Neural progenitor cell (in vitro differentiated cells): ENCODE data around the gene PDSS1. TPM values are rescaled to one million over a fixed set of nuclear protein-coding genes. Genes with fewer than 3 reads are reported as not detected.

Source experiments
- DNase-seq: peaks from one replicate; pipeline ENCODE4 v3.0.0-alpha.2; 2016; ENCODE audit warnings: low spot score
- H2AFZ ChIP-seq: fragments of 200-600 bp; sonication (generic); replicated peaks from 2 replicates; pipeline ENCODE4 v1.6.1; 2016; ENCODE audit warnings: antibody characterized with exemption
- H3F3A ChIP-seq: fragments of 200-600 bp; sonication (generic); 2 replicates; pipeline ENCODE4 v1.6.1; 2016; ENCODE audit warnings: antibody characterized with exemption, low read depth
- H3K27ac ChIP-seq: fragments of 200-600 bp; sonication (generic); 2 replicates; pipeline ENCODE4 v1.5.1; 2016; ENCODE audit warnings: mild to moderate bottlenecking
- H3K27me3 ChIP-seq: fragments of 200-600 bp; sonication (generic); 2 replicates; pipeline ENCODE4 v1.6.1; 2016; ENCODE audit warnings: mild to moderate bottlenecking, moderate library complexity
- H3K36me3 ChIP-seq: fragments of 200-600 bp; sonication (generic); 2 replicates; pipeline ENCODE4 v1.5.1; 2016
- H3K4me1 ChIP-seq: fragments of 200-600 bp; sonication (generic); 2 replicates; pipeline ENCODE4 v1.6.1; 2016; ENCODE audit warnings: mixed run types
- H3K4me2 ChIP-seq: fragments of 200-600 bp; sonication (generic); 2 replicates; pipeline ENCODE4 v1.6.1; 2016
- H3K4me3 ChIP-seq: fragments of 200-600 bp; sonication (generic); 2 replicates; pipeline ENCODE4 v1.5.1; 2016
- H3K79me2 ChIP-seq: fragments of 200-600 bp; sonication (generic); 2 replicates; pipeline ENCODE4 v1.6.1; 2016; ENCODE audit warnings: low read depth
- H3K9ac ChIP-seq: fragments of 200-600 bp; sonication (generic); 2 replicates; pipeline ENCODE4 v1.6.1; 2016
- H3K9me3 ChIP-seq: fragments of 200-600 bp; sonication (generic); 2 replicates; pipeline ENCODE4 v1.5.1; 2016; ENCODE audit warnings: low read depth
- H4K20me1 ChIP-seq: fragments of 200-600 bp; sonication (generic); 2 replicates; pipeline ENCODE4 v1.6.1; 2016; ENCODE audit warnings: low read depth
- H3K27ac Mint-ChIP-seq: 3 replicates; pipeline ENCODE4 v1.8.0; 2021; ENCODE audit warnings: mixed read lengths
- H3K27me3 Mint-ChIP-seq: 2 replicates; pipeline ENCODE4 v1.8.0; 2022; ENCODE audit warnings: low read depth, mild to moderate bottlenecking, inconsistent platforms, moderate library complexity, mixed read lengths; ENCODE audit not compliant: insufficient read depth
- H3K36me3 Mint-ChIP-seq: 3 replicates; pipeline ENCODE4 v1.8.0; 2021; ENCODE audit warnings: mixed read lengths
- H3K4me1 Mint-ChIP-seq: 3 replicates; pipeline ENCODE4 v1.8.0; 2021; ENCODE audit warnings: mixed read lengths
- H3K4me3 Mint-ChIP-seq: 3 replicates; pipeline ENCODE4 v1.8.0; 2021; ENCODE audit warnings: mild to moderate bottlenecking, moderate library complexity, mixed read lengths
- H3K9me3 Mint-ChIP-seq: 3 replicates; pipeline ENCODE4 v1.8.0; 2020; ENCODE audit warnings: mixed read lengths
- CTCF ChIP-seq: fragments of 200-600 bp; sonication (generic); IDR thresholded peaks from 2 replicates; pipeline ENCODE4 v1.5.1; 2017; ENCODE audit warnings: antibody characterized with exemption, mild to moderate bottlenecking
- EZH2 ChIP-seq: fragments of 200-600 bp; sonication (generic); IDR thresholded peaks from 2 replicates; pipeline ENCODE4 v1.6.1; 2017; ENCODE audit warnings: antibody characterized with exemption, mild to moderate bottlenecking, moderate library complexity
- EZH2phosphoT487 ChIP-seq: fragments of 200-600 bp; sonication (generic); IDR thresholded peaks from 2 replicates; pipeline ENCODE4 v1.6.1; 2017; ENCODE audit warnings: antibody characterized with exemption
- total RNA-seq: library from RNA; depleted of rRNA; stranded (reverse); fragments of >200 nt; gene quantifications from 2 replicates; pipeline ENCODE4 v1.2.3, GENCODE V29; 2015; ENCODE audit warnings: low replicate concordance

The PDSS1 gene
- total RNA-seq, 1 donor from 2014 or later = 17.2 TPM

GRCh38 chr10:26743091-26743490, 45.6 kb downstream of the PDSS1 start:
- H4K20me1 ChIP-seq = no peaks in the 10 kb centered on the region
- no peak for DNase-seq
- no peak overlapping the region for H3K27ac ChIP-seq
- Mint-ChIP-seq H3K4me1 (no peaks in the 10 kb centered on the region), H3K9me3 (no peaks in the 10 kb centered on the region), H3K36me3 (peaks cover 35% of the 10 kb centered on the region), H3K27ac (no peak overlapping the region), H3K27me3 (no peaks in the 10 kb centered on the region), H3K4me3 (no peak overlapping the region)
- no peaks in the 10 kb centered on the region for H3K27me3 ChIP-seq
- no peaks in the 10 kb centered on the region for H3K9me3 ChIP-seq
- H3F3A ChIP-seq = no peaks in the 10 kb centered on the region
- H2AFZ ChIP-seq = no peak overlapping the region
- no peaks in the 10 kb centered on the region for H3K4me1 ChIP-seq
- H3K4me3 ChIP-seq = no peak overlapping the region
- H3K4me2 ChIP-seq = no peak overlapping the region
- TF ChIP-seq CTCF (no peak), EZH2phosphoT487 (no peak), EZH2 (no peak)
- H3K36me3 ChIP-seq = peaks cover 17% of the 10 kb centered on the region
- no peaks in the 10 kb centered on the region for H3K79me2 ChIP-seq
- no peak overlapping the region for H3K9ac ChIP-seq

GRCh38 chr10:26743841-26744240, 46.3 kb downstream of the PDSS1 start:
- Histone ChIP-seq H2AFZ (no peak overlapping the region), H3K27me3 (no peaks in the 10 kb centered on the region), H3K36me3 (peaks cover 17% of the 10 kb centered on the region), H3F3A (no peaks in the 10 kb centered on the region), H3K4me2 (no peak overlapping the region), H3K27ac (no peak overlapping the region), H4K20me1 (no peaks in the 10 kb centered on the region), H3K4me3 (no peak overlapping the region), H3K9me3 (no peaks in the 10 kb centered on the region), H3K9ac (no peak overlapping the region), H3K79me2 (no peaks in the 10 kb centered on the region), H3K4me1 (no peaks in the 10 kb centered on the region)
- TF ChIP-seq EZH2 (no peak), EZH2phosphoT487 (no peak)
- no peak overlapping the region for H3K4me3 Mint-ChIP-seq
- no peaks in the 10 kb centered on the region for H3K9me3 Mint-ChIP-seq
- H3K36me3 Mint-ChIP-seq = peaks cover 32% of the 10 kb centered on the region
- no peaks in the 10 kb centered on the region for H3K4me1 Mint-ChIP-seq
- no peak for DNase-seq
- no peak overlapping the region for H3K27ac Mint-ChIP-seq
- no peaks in the 10 kb centered on the region for H3K27me3 Mint-ChIP-seq

- Histone ChIP-seq H3K4me2 (no peak overlapping the region), H3K4me3 (no peak overlapping the region), H2AFZ (no peak overlapping the region), H3K4me1 (no peaks in the 10 kb centered on the region), H3K27ac (no peak overlapping the region), H3F3A (no peaks in the 10 kb centered on the region), H3K27me3 (no peaks in the 10 kb centered on the region), H3K9me3 (no peaks in the 10 kb centered on the region), H3K79me2 (no peaks in the 10 kb centered on the region), H3K36me3 (peaks cover 20% of the 10 kb centered on the region), H3K9ac (no peak overlapping the region), H4K20me1 (no peaks in the 10 kb centered on the region)
- H3K27me3 Mint-ChIP-seq = no peaks in the 10 kb centered on the region
- peaks cover 22% of the 10 kb centered on the region for H3K36me3 Mint-ChIP-seq
- no peaks in the 10 kb centered on the region for H3K9me3 Mint-ChIP-seq
- no peaks in the 10 kb centered on the region for H3K4me1 Mint-ChIP-seq
- H3K4me3 Mint-ChIP-seq = no peak overlapping the region
- no peak for DNase-seq
- no peak overlapping the region for H3K27ac Mint-ChIP-seq
- TF ChIP-seq EZH2phosphoT487 (no peak), CTCF (no peak), EZH2 (no peak)
Measured at GRCh38 chr10:26746061-26746460, 48.6 kb downstream of the PDSS1 start.

GRCh38 chr10:26755443-26755903, 58.0 kb downstream of the PDSS1 start:
- peak overlapping the region; percentile 23 for H3K4me2 ChIP-seq
- TF ChIP-seq EZH2 (no peak), EZH2phosphoT487 (no peak), CTCF (no peak)
- DNase-seq = peak; percentile 7

More at GRCh38 chr10:26755443-26755903, 58.0 kb downstream of the PDSS1 start:
- Histone ChIP-seq H4K20me1 (no peaks in the 10 kb centered on the region), H3K36me3 (peaks cover 10% of the 10 kb centered on the region), H3K27ac (peak overlapping the region; percentile 60), H2AFZ (no peak overlapping the region), H3K4me1 (peaks cover 26% of the 10 kb centered on the region), H3K27me3 (no peaks in the 10 kb centered on the region), H3K4me3 (no peak overlapping the region), H3K9me3 (no peaks in the 10 kb centered on the region), H3K79me2 (no peaks in the 10 kb centered on the region), H3F3A (peaks cover 6% of the 10 kb centered on the region), H3K9ac (no peak overlapping the region)
- H3K36me3 Mint-ChIP-seq = peaks cover 2% of the 10 kb centered on the region
- peaks cover under 1% of the 10 kb centered on the region for H3K27me3 Mint-ChIP-seq
- peaks cover 8% of the 10 kb centered on the region for H3K4me1 Mint-ChIP-seq
- no peak overlapping the region for H3K4me3 Mint-ChIP-seq
- H3K9me3 Mint-ChIP-seq = no peaks in the 10 kb centered on the region
- no peak overlapping the region for H3K27ac Mint-ChIP-seq
